Activated T-helper 1 cell treated with anti-CD3 and anti-CD28 coated beads, Interleukin-12 subunit alpha, Interleukin-12 subunit beta, Interleukin-2, Interleukin-4 antibody, amounts not matched to agents 30 ng/mL and 10 ng/mL and 1 ng/mL, durations not matched to agents 14 hours and 24 hours and 36 hours (primary cell): ENCODE measurements around the gene PTTG1IP. TPM values are rescaled to one million over a fixed set of nuclear protein-coding genes. Genes with fewer than 3 reads are reported as not detected.

Experiments used
- DNase-seq: peaks from one replicate; pipeline ENCODE4 v3.0.0; 2021; ENCODE audit warnings: low spot score
- H3K27ac Mint-ChIP-seq: one replicate; pipeline ENCODE4 v1.8.0; 2021; ENCODE audit warnings: mild to moderate bottlenecking, mixed read lengths
- H3K27me3 Mint-ChIP-seq: one replicate; pipeline ENCODE4 v1.8.0; 2022; ENCODE audit warnings: mild to moderate bottlenecking, moderate library complexity, mixed read lengths; ENCODE audit not compliant: insufficient read depth
- H3K36me3 Mint-ChIP-seq: one replicate; pipeline ENCODE4 v1.8.0; 2021; ENCODE audit warnings: low read depth, mixed read lengths
- H3K4me1 Mint-ChIP-seq: one replicate; pipeline ENCODE4 v1.8.0; 2021; ENCODE audit warnings: low read depth, mixed read lengths
- H3K4me3 Mint-ChIP-seq: one replicate; pipeline ENCODE4 v1.8.0; 2021; ENCODE audit warnings: mild to moderate bottlenecking, moderate library complexity, mixed read lengths
- H3K9me3 Mint-ChIP-seq: one replicate; pipeline ENCODE4 v1.8.0; 2021; ENCODE audit warnings: mixed read lengths
- intact Hi-C: fragments of 100-400 bp; cut with micrococcal nuclease; formaldehyde crosslinking; loops from one replicate; pipeline ENCODE4 v1.15.1; 2024
- total RNA-seq: library from RNA; stranded (reverse); gene quantifications from 2 replicates; pipeline ENCODE4 v1.2.3, GENCODE V29; 2022

The PTTG1IP gene
- total RNA-seq, 1 donor from 2014 or later, result 46.7 TPM

DNA sequence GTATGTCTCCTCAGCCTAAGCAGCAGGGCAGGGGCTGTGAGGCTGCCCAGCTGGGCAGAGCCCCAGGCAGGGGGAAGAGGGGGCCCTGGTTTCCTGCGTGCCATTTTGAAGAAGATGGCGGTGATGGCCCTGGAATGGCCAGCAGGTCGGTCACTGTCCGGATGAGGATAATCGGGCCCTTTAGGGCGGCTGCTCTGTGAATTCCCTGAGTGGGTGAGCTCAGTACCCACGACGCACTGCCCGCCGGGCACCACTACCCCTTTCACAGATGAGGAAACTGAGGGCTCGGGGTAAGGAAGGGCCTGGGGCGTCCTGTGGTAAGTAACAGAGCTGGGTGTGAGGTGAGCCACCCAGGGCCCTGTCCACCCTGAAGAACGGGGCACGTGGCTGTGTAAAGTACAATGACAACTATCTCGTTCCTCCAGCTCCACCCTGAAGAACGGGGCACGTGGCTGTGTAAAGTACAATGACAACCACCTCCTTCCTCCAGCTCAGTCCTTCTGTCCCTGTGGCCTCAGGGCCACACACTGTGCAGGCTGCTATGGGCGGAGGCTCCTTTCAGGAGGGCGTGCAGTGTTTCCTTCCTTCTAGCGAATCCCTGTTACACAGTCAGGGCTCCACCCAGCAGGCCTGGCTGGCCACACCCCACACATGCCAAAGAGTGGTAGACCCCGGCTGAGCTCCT, 24.0 kb upstream of the PTTG1IP start:
- Mint-ChIP-seq H3K9me3 (no peaks in the 10 kb centered on the region), H3K4me1 (peaks cover 7% of the 10 kb centered on the region), H3K27me3 (no peaks in the 10 kb centered on the region), H3K27ac (no peak overlapping the region), H3K4me3 (no peak overlapping the region), H3K36me3 (peaks cover 37% of the 10 kb centered on the region)
- intact Hi-C loops, result no loop called here
- DNase-seq, result no peak

DNA sequence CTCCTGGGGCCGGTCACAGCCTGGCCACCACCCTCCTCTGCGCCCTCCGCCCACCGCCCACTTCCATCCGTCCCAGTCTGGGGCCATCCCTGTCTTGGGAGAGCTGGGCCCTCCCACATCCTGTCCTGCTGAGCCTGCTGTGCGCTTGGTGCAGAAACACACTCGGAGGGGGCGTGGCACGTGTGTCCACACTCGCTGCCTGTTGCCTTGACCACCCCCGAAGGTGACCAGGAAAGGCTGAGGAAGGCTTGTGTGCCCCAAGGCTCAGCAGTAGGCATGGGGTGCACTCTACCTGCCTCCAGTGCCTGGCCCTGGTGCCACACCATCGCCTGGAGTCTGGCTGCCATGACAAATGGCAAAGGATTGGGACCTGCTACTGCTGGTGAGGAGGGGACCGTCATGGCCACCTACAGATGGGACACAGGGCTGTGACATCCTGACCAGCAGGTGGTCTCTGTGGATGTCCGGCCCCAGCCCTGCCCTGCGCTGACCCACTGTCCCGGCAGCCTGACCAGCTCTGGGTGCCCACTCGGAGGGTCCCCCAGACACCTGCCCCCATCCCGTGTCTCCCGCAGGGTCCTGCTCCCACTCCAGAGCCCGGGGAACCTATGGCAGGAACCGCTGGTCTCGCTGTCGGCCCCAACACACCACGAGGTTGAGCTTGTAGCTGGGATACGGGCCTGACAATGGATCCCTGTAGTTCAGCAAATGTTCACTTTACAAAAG, 23.2 kb upstream of the PTTG1IP start:
- no peak overlapping the region for H3K27ac Mint-ChIP-seq
- peaks cover 29% of the 10 kb centered on the region for H3K36me3 Mint-ChIP-seq
- intact Hi-C loops, result no loop called here
- peaks cover 7% of the 10 kb centered on the region for H3K4me1 Mint-ChIP-seq
- H3K9me3 Mint-ChIP-seq, result no peaks in the 10 kb centered on the region
- H3K4me3 Mint-ChIP-seq, result no peak overlapping the region
- DNase-seq, result no peak
- H3K27me3 Mint-ChIP-seq, result no peaks in the 10 kb centered on the region

DNA sequence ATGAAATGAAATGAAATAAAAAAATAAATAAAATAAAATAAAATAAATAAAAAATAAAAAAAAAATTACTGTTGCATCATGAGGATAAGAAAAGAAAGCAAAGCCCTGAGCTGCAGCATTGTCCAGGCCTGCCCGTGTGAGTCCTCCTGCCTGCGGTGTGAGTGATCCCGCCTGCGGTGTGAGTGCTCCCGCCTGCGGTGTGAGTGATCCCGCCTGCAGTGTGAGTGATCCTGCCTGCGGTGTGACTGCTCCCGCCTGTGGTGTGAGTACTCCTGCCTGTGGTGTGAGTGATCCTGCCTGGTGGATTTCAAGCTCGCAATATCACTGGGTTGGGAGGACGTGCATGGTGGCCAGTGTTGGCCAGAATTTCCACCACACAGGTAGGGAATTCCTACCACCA, 22.4 kb upstream of the PTTG1IP start:
- Mint-ChIP-seq H3K4me1 (peaks cover 7% of the 10 kb centered on the region), H3K27me3 (no peaks in the 10 kb centered on the region), H3K9me3 (no peaks in the 10 kb centered on the region), H3K27ac (peak overlapping the region; percentile 52), H3K36me3 (peaks cover 26% of the 10 kb centered on the region), H3K4me3 (no peak overlapping the region)
- no peak for DNase-seq
- intact Hi-C loops, result no loop called here

DNA sequence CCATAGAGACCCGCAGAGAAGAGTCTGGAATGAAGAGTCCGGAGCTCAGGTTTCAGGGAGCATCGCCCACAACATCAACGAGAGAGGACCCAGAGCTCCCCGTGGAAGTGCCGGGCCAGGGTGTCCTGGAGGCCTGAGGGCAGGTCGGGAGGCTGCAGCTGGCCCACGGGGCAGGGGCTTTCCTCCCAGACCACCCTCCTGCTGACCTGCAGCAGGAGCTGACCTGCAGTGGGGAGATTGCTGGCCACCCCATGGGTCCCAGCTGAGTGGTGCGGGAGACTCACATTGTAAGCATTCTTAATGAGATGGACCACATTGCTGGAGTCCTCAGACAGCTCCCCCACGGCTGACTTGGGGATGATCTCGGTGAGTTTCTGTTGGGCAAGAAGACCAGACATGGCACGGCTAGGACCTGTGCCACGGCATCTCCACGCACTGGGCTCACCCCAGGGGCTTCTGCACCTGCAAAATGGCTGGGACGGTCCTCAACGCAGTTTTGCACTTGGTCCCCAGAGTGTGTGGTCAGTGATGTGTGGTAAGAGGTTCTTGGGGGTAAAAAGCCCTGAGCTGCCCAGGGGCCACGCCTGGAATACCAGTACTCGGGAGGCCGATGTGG, 21.3 kb upstream of the PTTG1IP start:
- Mint-ChIP-seq H3K27ac (no peak overlapping the region), H3K36me3 (peaks cover 24% of the 10 kb centered on the region), H3K27me3 (no peaks in the 10 kb centered on the region), H3K4me3 (no peak overlapping the region), H3K4me1 (peaks cover 7% of the 10 kb centered on the region), H3K9me3 (no peaks in the 10 kb centered on the region)
- intact Hi-C loops, result no loop called here
- no peak for DNase-seq

DNA sequence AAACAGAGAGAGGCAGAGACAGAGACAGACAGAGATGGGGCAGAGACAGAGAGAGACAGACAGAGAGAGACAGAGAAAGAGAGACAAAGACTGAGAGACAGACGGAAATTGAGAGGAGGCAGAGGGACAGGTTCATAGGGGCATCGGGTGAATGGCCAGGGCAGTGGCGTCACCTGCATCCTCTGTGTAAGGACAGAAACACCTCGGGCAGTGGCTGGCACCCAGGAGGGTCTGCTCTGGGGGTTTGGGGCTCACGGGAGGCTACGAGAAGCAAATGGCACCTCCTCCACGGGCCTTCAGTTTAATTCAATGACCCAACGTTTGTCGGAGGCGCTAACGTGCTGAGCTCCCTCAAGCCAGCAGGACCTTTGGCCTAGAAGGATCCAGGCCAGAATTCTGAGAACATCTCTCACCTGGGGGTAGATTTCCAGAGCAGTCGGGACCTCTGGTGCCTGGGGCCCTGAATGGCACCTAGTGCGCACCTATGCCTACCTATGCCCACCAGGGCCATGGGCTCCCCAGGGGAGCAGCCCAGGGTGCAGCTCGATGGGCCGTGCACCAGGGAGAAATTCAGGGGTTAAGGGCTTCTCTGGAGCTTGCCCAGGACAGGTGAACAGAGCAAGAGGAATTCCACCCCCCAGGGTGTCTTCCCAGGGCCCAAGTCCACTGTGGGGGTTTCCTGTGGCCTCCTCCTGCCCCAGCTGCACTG, 20.6 kb upstream of the PTTG1IP start:
- peaks cover 20% of the 10 kb centered on the region for H3K36me3 Mint-ChIP-seq
- H3K27ac Mint-ChIP-seq, result peak overlapping the region; percentile 81
- no peaks in the 10 kb centered on the region for H3K9me3 Mint-ChIP-seq
- DNase-seq, result no peak
- peaks cover 7% of the 10 kb centered on the region for H3K4me1 Mint-ChIP-seq
- no peaks in the 10 kb centered on the region for H3K27me3 Mint-ChIP-seq
- intact Hi-C loops, result no loop called here
- no peak overlapping the region for H3K4me3 Mint-ChIP-seq

DNA sequence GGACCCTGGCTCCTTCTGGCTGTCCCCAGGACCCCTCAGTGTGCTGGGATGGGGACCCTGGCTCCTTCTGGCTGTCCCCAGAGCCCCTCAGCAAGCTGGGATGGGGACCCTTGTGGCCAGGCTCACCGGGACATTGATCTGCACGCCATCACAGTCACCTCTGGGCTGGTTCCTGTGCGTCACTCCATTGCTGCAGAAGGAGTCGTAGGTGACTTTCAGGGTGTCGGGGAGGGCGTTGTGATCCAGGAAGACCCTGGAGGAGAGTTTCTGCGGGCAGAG, 19.7 kb upstream of the PTTG1IP start:
- H3K4me1 Mint-ChIP-seq, result peaks cover 7% of the 10 kb centered on the region
- H3K27ac Mint-ChIP-seq, result peak overlapping the region; percentile 81
- H3K36me3 Mint-ChIP-seq, result peaks cover 15% of the 10 kb centered on the region
- H3K27me3 Mint-ChIP-seq, result no peaks in the 10 kb centered on the region
- H3K9me3 Mint-ChIP-seq, result no peaks in the 10 kb centered on the region
- H3K4me3 Mint-ChIP-seq, result no peak overlapping the region
- no peak for DNase-seq
- intact Hi-C loops, result no loop called here

DNA sequence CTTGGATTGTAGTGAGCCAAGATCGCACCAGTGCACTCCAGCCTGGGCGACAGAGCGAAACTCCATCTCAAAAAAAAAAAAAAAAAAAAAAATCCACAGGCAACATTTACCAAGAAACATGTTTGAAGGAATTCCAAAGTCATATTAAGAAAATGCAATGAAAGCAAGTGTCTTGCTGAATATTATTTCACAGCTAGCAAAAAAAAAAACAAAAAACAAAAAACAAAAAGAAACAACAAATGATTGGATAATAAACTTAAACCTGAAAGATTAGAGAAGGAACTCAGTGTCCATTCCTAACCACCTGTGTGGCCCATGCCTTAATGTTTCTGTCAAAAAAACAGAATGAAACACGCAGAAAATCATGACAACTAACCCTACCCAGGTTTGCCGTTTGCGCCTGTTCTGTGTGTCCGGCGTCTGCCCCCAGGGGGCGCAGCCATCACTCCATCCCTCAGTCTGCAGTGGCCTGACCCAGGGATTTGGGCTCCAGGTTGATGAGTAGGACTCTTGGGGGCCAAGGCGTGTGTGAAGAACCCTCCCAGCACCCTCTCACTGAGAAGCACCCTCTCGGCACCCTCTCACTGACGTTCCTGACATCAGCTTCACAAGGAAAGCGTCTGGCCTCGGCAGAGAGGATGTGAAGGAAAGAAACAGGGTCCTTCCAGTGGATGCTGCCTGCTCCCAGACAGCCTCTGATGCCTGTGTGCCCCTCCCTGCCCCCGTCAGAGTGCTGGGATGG, 19.2 kb upstream of the PTTG1IP start:
- DNase-seq, result peak; percentile 68
- peaks cover 15% of the 10 kb centered on the region for H3K36me3 Mint-ChIP-seq
- peak overlapping the region; percentile 35 for H3K27ac Mint-ChIP-seq
- no peaks in the 10 kb centered on the region for H3K9me3 Mint-ChIP-seq
- intact Hi-C loops, result loop anchor here (1.0 kb wide), 2 partner anchors 19 to 40 kb away; no protein-coding TSS in a partner anchor
- H3K27me3 Mint-ChIP-seq, result no peaks in the 10 kb centered on the region
- H3K4me3 Mint-ChIP-seq, result no peak overlapping the region
- H3K4me1 Mint-ChIP-seq, result peaks cover 7% of the 10 kb centered on the region

DNA sequence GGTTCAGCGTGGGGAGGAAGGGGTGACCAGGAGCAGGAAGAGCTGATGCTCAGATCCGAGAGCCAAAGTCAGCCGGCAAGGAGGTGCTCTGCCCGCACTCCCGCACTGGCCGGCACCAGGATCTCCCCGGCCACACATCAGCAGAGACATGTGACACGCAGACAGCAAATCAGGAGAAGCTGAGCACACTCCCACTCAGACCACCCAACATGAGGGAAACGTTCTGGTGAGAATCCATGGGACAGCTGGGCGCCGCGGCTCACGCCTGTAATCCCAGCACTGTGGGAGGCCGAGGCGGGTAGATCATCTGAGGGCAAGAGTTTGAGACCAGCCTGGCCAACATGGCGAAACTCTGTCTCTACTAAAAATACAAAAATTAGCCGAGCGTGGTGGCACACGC, 18.6 kb upstream of the PTTG1IP start:
- no peak for DNase-seq
- Mint-ChIP-seq H3K27me3 (no peaks in the 10 kb centered on the region), H3K27ac (no peak overlapping the region), H3K36me3 (peaks cover 18% of the 10 kb centered on the region), H3K4me1 (peaks cover 7% of the 10 kb centered on the region), H3K9me3 (no peaks in the 10 kb centered on the region), H3K4me3 (no peak overlapping the region)
- intact Hi-C loops, result loop anchor here (1.0 kb wide), 2 partner anchors 19 to 40 kb away; no protein-coding TSS in a partner anchor

DNA sequence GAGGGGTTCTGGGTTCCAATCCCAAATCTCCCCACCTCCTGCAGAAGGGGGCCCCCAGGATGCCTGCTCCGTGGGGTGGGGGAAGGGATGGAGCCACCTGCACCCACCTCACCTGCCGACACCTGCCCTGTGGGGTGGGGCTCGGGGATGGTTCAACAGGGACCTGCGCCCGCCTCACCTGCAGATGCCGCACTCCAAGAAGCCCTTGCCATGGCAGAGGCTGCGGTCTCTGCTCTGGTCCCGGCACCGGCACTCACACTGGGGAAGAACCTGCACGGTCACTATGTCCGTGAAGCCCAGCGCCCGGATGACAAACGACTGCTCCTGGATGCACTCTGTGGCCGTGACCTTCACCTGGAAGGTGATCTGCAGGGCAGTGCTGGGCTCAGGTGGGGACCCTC, 18.1 kb upstream of the PTTG1IP start:
- Mint-ChIP-seq H3K4me3 (no peak overlapping the region), H3K36me3 (peaks cover 20% of the 10 kb centered on the region), H3K27ac (no peak overlapping the region), H3K9me3 (no peaks in the 10 kb centered on the region), H3K27me3 (no peaks in the 10 kb centered on the region), H3K4me1 (peaks cover 7% of the 10 kb centered on the region)
- intact Hi-C loops, result loop anchor here (1.0 kb wide), 2 partner anchors 20 to 41 kb away; no protein-coding TSS in a partner anchor
- DNase-seq, result no peak

DNA sequence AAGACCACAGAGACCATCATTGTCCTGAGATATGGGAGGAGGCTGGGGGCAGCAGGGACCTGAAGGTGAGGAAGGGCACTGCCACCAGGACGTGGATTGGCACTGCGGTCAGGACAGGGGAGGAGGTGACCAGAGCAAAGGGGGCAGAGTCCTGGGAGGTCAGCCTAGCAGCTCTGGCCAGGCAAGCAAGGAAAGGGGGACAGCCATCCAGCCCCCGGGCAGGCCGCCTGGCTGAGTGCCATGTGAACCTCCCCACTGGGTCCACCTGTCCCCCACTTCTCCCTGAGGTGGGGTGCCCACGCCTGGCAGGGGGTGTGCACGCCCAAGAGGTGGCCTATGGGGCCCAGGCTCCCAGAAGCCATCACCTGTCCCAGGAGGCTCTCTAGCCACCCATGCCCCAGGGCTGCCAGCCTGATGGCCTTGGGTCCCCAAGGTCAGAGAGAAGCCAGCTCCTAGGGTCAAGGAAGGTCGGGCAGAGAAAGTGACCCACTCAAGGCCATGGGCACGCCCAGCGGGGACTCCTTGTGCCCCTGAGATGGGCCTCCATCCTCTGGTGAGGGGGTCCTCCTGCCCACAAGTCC, 17.6 kb upstream of the PTTG1IP start:
- H3K4me1 Mint-ChIP-seq, result peaks cover 7% of the 10 kb centered on the region

DNA sequence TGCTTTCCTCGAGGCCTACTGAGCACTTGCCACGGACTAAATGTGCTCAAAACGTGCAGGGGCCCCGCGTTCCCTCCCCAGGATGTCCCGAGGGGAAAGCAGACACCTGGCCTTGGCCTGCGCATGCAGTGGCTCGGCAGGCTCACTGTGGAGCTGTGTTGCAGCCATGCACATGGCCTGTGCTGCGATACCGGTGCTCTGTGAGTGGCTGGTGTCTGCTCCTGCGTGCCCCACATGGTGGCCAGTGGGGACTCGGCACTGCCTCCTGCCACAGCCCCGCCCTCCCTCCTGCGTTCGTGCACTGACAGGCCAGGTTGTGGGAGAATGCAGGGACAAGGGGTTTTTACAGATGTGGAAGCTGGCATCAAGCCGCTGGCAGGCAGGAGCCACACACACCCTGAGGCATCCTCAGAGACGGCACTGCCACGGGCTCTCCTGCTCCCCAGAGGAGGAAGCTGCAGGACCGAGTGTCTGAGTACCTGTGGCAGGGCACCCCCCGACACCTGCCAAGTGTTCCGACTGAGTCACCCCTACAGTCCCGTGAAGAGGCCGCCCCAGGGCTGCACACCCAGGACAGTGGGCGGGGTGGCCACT, 16.9 kb upstream of the PTTG1IP start:
- no peak for DNase-seq
- H3K36me3 Mint-ChIP-seq, result peaks cover 18% of the 10 kb centered on the region
- peaks cover 7% of the 10 kb centered on the region for H3K4me1 Mint-ChIP-seq
- no peak overlapping the region for H3K4me3 Mint-ChIP-seq
- no peaks in the 10 kb centered on the region for H3K27me3 Mint-ChIP-seq
- no peak overlapping the region for H3K27ac Mint-ChIP-seq
- intact Hi-C loops, result no loop called here
- no peaks in the 10 kb centered on the region for H3K9me3 Mint-ChIP-seq

More for the DNA sequence above, 17.6 kb upstream of the PTTG1IP start:
- DNase-seq, result no peak
- Mint-ChIP-seq H3K36me3 (peaks cover 19% of the 10 kb centered on the region), H3K9me3 (no peaks in the 10 kb centered on the region), H3K4me3 (no peak overlapping the region), H3K27me3 (no peaks in the 10 kb centered on the region), H3K27ac (no peak overlapping the region)
- intact Hi-C loops, result no loop called here
